ENCODE data around the gene ZXDC. TPM values are rescaled to one million over a fixed set of nuclear protein-coding genes. Genes with fewer than 3 reads are reported as not detected.

Gene ZXDC
- polyA plus RNA-seq, 1 experiment, result 9.5 TPM

- TF ChIP-seq CTCF (IDR thresholded peaks at IDR 0.05; ENCODE audit: low read depth, low read length), result no peak
- DNase-seq (ENCODE audit: low read depth, low spot score), result no peak
- Histone ChIP-seq H3K27me3 (ENCODE audit: control insufficient read depth, insufficient read depth, low read length) (peaks cover 6% of the 10 kb centered on the region), H3K9me3 (ENCODE audit: control insufficient read depth, insufficient read depth, low read length) (no peaks in the 10 kb centered on the region; the same call in 1 of the 2 replicates), H3K4me3 (ENCODE audit: low read depth, low read length) (no peak overlapping the region), H3K27ac (ENCODE audit: low read depth, low read length) (no peak overlapping the region)
- CTCF ChIA-PET, result no interaction called here
- POLR2A ChIA-PET, result no interaction called here
These were observed 27.0 kb upstream of the ZXDC start for GRCh38 chr3:126502656-126503055.

GRCh38 chr3:126501736-126502135 lies 26.0 kb upstream of the ZXDC start:
- peaks cover 11% of the 10 kb centered on the region for H3K27me3 ChIP-seq (ENCODE audit: control insufficient read depth, insufficient read depth, low read length)
- ChIA-PET CTCF (no interaction called here), POLR2A (no interaction called here)
- no peak for DNase-seq (ENCODE audit: low read depth, low spot score)
- H3K9me3 ChIP-seq (ENCODE audit: control insufficient read depth, insufficient read depth, low read length), result no peaks in the 10 kb centered on the region; the same call in 1 of the 2 replicates
- no peak overlapping the region for H3K27ac ChIP-seq (ENCODE audit: low read depth, low read length)
- H3K4me3 ChIP-seq (ENCODE audit: low read depth, low read length), result no peak overlapping the region
- no peak for TF ChIP-seq CTCF (IDR thresholded peaks at IDR 0.05; ENCODE audit: low read depth, low read length)

- ChIA-PET CTCF (no interaction called here), POLR2A (no interaction called here)
- Histone ChIP-seq H3K9me3 (ENCODE audit: control insufficient read depth, insufficient read depth, low read length) (no peaks in the 10 kb centered on the region; the same call in 1 of the 2 replicates), H3K27ac (ENCODE audit: low read depth, low read length) (no peak overlapping the region), H3K4me3 (ENCODE audit: low read depth, low read length) (no peak overlapping the region), H3K27me3 (ENCODE audit: control insufficient read depth, insufficient read depth, low read length) (peaks cover 12% of the 10 kb centered on the region)
- TF ChIP-seq CTCF (IDR thresholded peaks at IDR 0.05; ENCODE audit: low read depth, low read length), result no peak
- no peak for DNase-seq (ENCODE audit: low read depth, low spot score)
These were observed 25.4 kb upstream of the ZXDC start for GRCh38 chr3:126501054-126501453.

- Histone ChIP-seq H3K9me3 (ENCODE audit: control insufficient read depth, insufficient read depth, low read length) (no peaks in the 10 kb centered on the region; the same call in 1 of the 2 replicates), H3K27me3 (ENCODE audit: control insufficient read depth, insufficient read depth, low read length) (peaks cover 12% of the 10 kb centered on the region), H3K4me3 (ENCODE audit: low read depth, low read length) (no peak overlapping the region), H3K27ac (ENCODE audit: low read depth, low read length) (no peak overlapping the region)
- POLR2A ChIA-PET, result no interaction called here
- no peak for TF ChIP-seq CTCF (IDR thresholded peaks at IDR 0.05; ENCODE audit: low read depth, low read length)
- CTCF ChIA-PET, result no interaction called here
- no peak for DNase-seq (ENCODE audit: low read depth, low spot score)
These were observed 24.3 kb upstream of the ZXDC start for GRCh38 chr3:126500016-126500415.

GRCh38 chr3:126499401-126499800 lies 23.7 kb upstream of the ZXDC start:
- TF ChIP-seq CTCF (IDR thresholded peaks at IDR 0.05; ENCODE audit: low read depth, low read length), result no peak
- DNase-seq (ENCODE audit: low read depth, low spot score), result no peak

More at GRCh38 chr3:126499401-126499800, 23.7 kb upstream of the ZXDC start:
- ChIA-PET POLR2A (no interaction called here), CTCF (no interaction called here)
- peaks cover 12% of the 10 kb centered on the region for H3K27me3 ChIP-seq (ENCODE audit: control insufficient read depth, insufficient read depth, low read length)
- no peaks in the 10 kb centered on the region; the same call in 1 of the 2 replicates for H3K9me3 ChIP-seq (ENCODE audit: control insufficient read depth, insufficient read depth, low read length)
- no peak overlapping the region for H3K4me3 ChIP-seq (ENCODE audit: low read depth, low read length)
- no peak overlapping the region for H3K27ac ChIP-seq (ENCODE audit: low read depth, low read length)

Measured in AG04450 (cell line).